Fibroblast of pulmonary artery (primary cell): ENCODE results near the gene SYCP3.

ENCODE experiments used
- DNase-seq: peaks from one replicate; pipeline ENCODE4 v3.0.0-alpha.2; 2010; ENCODE audit warnings: low read depth
- H3K4me3 ChIP-seq: replicated peaks from 2 replicates; pipeline ENCODE4 v1.5.1; 2011; ENCODE audit warnings: low read depth, mild to moderate bottlenecking, control low read depth, low read length, moderate library complexity
- TF ChIP-seq, protein P1 (sequence below): IDR thresholded peaks from 2 replicates; pipeline ENCODE4 v1.5.1; 2011; ENCODE audit warnings: mild to moderate bottlenecking, control low read depth, low read length, inconsistent platforms; ENCODE audit errors: missing control alignments

SYCP3 gene

DNA sequence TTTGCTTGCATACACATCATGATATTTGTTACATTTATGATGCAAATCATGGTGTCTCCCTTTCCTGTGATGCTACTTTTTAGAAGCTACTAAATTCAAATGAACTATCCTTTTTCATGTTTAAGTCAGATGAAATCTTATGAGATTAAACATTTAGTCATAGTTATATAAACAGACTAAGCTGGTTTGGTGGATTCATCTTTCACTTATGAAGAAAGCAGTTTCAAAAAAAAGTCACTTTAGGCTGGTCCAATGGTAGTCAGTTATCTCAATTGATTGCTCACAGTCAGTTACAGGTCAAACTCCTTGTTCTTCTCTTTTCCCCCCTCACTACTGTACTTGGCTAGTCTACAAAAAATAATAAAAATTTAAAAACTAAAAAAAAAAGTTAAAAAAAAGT is 19.7 kb downstream of the SYCP3 start:
- DNase-seq = no peak

DNA sequence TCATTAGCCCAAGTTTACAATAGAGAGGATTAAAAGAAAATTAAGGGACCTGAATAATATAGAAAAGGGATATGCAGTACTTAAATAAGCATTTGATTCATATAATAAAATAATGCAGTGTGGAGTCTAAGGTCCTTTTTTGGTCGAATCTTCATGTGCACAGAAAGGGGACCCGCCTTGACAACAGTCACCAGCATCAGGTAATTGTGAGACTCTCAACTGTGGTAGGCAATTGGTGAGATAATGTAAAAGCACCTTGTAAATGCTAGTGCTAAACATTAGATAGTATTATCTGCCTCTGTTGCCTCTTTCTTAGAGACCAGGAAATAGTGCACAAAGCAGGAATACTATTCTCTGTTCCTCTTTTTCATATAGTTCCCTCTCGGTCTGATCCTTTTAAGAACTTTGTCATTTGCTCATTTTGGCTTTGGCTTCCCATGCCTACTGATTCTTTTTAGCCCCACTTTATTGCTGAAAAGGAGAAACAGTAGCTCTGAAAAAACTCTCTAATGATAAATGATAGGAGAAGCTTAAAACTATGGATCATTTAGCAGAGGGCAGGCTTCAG is 24.3 kb downstream of the SYCP3 start:
- TF ChIP-seq, protein P1, sequence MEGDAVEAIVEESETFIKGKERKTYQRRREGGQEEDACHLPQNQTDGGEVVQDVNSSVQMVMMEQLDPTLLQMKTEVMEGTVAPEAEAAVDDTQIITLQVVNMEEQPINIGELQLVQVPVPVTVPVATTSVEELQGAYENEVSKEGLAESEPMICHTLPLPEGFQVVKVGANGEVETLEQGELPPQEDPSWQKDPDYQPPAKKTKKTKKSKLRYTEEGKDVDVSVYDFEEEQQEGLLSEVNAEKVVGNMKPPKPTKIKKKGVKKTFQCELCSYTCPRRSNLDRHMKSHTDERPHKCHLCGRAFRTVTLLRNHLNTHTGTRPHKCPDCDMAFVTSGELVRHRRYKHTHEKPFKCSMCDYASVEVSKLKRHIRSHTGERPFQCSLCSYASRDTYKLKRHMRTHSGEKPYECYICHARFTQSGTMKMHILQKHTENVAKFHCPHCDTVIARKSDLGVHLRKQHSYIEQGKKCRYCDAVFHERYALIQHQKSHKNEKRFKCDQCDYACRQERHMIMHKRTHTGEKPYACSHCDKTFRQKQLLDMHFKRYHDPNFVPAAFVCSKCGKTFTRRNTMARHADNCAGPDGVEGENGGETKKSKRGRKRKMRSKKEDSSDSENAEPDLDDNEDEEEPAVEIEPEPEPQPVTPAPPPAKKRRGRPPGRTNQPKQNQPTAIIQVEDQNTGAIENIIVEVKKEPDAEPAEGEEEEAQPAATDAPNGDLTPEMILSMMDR = no peak
- H3K4me3 ChIP-seq = no peak overlapping the region
- no peak for DNase-seq

More for the DNA sequence above, 19.7 kb downstream of the SYCP3 start:
- TF ChIP-seq, protein P1 = no peak
- H3K4me3 ChIP-seq = no peak overlapping the region

DNA sequence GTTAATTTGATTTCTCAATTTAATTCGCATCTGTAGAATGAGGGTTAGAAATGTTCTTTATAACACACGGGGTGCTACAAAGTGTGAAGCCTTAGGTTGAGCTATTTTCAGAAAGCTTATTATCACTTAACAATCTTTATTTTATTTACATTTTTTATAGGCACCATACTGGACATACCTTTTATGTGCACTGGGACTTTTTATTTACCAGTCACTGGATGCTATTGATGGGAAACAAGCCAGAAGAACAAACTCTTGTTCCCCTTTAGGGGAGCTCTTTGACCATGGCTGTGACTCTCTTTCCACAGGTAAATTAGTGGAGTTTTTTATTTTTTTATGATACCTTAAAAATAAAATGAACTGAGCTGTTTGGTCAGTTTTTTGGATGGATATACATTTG is 25.3 kb downstream of the SYCP3 start:
- TF ChIP-seq, protein P1 = no peak
- H3K4me3 ChIP-seq = no peak overlapping the region
- DNase-seq = no peak

DNA sequence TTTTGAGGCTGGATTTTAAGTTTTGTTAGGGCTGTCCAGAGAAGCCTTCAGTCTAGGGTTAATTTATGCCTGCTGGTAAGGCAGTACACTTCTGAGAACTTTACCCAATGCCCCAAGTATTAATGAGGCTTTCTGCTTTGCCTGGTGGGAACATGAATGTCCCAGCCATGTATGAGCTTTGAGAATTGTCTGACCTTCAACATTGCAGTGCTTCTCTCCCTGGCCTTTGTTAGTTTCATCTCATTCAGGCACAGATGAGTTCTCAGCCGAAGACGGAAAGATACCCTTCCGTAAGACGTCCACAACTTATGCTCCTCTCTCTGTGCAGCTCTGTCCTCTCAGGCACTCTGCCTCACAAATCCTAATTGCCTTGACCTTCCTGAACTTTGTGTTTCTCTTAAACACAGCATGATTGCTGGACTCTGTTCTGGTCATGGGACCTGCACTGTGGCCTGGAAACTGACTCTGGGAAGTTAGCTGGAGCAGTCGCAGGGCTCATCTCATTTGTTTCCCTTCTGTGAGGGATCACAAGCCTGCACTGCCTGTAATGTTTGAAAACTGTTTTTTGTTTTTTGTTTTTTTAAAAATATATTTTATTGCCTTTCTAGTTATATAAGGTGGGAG is 26.1 kb downstream of the SYCP3 start:
- H3K4me3 ChIP-seq = no peak overlapping the region
- TF ChIP-seq, protein P1 = no peak
- DNase-seq = no peak

DNA sequence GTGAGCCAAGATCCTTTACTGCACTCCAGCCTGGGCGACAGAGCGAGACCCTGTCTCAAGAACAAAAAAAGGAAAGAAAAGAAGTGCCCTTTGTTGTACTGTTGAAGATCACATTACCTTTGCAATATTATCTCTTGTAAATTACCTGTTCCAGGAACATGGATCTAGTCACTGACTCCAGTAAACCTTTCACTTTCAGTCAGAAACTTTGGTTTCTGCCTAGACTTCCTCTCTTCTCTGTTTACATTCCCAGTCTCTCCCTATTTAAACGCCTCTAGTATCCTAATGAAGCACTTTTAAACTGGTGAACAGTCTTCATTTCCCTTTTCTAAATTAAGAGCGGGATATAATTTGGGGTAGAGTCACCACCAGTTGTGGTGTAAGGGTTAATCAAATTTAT is 29.0 kb downstream of the SYCP3 start:
- H3K4me3 ChIP-seq = no peak overlapping the region
- no peak for DNase-seq
- TF ChIP-seq, protein P1 = no peak

DNA sequence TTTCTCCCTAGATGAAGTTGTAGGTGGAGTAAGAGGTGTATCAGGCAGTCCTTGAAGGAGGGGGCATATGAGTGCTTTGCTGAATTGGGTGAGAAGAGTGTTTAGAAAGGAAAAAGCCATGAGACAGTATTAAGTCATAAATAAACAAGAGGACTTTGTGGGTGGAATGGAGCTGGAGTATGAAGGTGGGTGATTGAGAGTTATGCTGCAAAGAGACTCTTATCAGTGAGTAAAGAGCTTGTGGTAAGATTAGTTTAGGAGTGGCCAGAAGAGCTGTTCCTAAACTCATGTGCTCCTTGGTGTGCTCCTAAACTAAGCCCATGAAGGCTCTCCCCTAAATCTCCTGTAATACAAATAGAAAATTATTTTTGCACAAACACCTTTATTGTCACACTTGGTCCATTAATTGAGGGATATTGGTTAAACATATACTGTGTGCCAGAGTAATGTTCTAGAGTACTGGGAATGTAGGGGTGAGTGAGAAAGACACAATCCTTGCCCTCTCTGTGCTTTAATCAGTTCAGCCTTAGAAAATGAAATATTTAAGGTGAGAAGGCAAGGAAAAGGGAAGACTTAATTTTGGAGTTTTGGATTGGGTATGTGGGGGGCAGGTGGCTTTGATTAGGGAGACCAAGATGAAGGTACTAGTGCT is 32.0 kb downstream of the SYCP3 start:
- TF ChIP-seq, protein P1 = no peak
- DNase-seq = peak; percentile 11

More for the DNA sequence above, 32.0 kb downstream of the SYCP3 start:
- H3K4me3 ChIP-seq = no peak overlapping the region
